WERI-Rb-1 (cell line): ENCODE data around the gene TRIM39.
"Not testable (repeated sequence)": the region's sequence is repeated elsewhere in the genome, so short reads cannot be mapped to it uniquely, and the experiment has no call there.

Experiments
- DNase-seq: peaks from one replicate; pipeline ENCODE4 v3.0.0-alpha.2; 2020
- H3K27ac ChIP-seq: fragments of 250-450 bp; sonication (Bioruptor Pico); 2 replicates; pipeline ENCODE4 v1.5.1; 2020; ENCODE audit warnings: mild to moderate bottlenecking, moderate library complexity
- H3K27me3 ChIP-seq: fragments of 250-450 bp; sonication (Bioruptor Pico); 2 replicates; pipeline ENCODE4 v1.5.1; 2021; ENCODE audit warnings: mild to moderate bottlenecking, low read depth, moderate library complexity; ENCODE audit not compliant: insufficient read depth, severe bottlenecking
- H3K36me3 ChIP-seq: fragments of 250-450 bp; sonication (Bioruptor Pico); 2 replicates; pipeline ENCODE4 v1.5.1; 2020; ENCODE audit warnings: mild to moderate bottlenecking, moderate library complexity
- H3K4me3 ChIP-seq: 2 replicates; pipeline ENCODE4 v1.5.1; 2011; ENCODE audit warnings: low read depth, mild to moderate bottlenecking, control low read depth, low read length
- H3K9me3 ChIP-seq: fragments of 250-450 bp; sonication (Bioruptor Pico); 2 replicates; pipeline ENCODE4 v1.5.1; 2021; ENCODE audit warnings: mild to moderate bottlenecking, moderate library complexity; ENCODE audit not compliant: severe bottlenecking
- TF ChIP-seq, protein P1 (sequence below): IDR thresholded peaks from 2 replicates; pipeline ENCODE4 v1.5.1; 2011; ENCODE audit warnings: low read depth, mild to moderate bottlenecking, control low read depth, inconsistent platforms, low read length

TRIM39 gene

DNA sequence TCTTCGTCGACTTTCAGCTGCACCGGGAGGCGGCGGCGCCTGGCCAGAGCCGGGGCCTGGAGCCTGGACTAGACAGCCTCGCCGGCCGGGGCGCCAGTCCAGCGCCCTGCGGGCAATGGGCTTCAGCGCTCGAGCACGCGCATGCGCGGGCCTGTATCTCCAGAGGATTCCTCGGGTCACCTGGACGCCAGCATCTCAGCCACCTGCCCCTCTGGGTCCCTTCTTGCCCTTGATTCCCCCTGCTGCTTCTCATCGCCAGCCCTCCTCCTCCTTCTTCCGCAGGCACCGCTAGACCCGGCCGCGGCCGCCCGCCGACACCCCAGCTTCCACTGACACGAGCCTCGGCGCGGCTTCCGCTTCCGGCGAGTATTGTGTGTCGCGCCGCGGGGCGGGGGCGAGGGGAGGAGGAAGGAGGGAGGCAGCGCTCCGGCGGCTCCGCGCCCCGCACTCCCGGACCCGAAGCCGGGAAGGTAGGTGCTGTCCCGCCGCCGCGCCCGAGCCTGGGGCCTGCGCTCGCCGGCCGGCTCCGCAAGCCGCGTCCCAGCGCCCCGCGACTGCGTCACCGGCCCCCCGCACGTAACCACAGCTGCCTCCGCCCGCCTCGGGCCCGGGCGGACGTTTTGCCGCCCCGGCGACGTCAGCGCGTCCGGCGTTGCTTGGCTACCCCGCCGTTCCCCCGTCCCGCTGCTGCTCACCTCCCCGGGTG is at the start of gene TRIM39:
Gene TRIM39 (plus strand): TSS at position 402 of the 706 bp plus-strand sequence. CDS start 2,391 bp downstream, outside the sequence.
- Histone ChIP-seq H3K27ac (peak within 1 kb of the TSS; percentile 97), H3K27me3 (no peaks in the 10 kb centered on the region), H3K4me3 (peak within 1 kb of the TSS; percentile 61), H3K9me3 (no peaks in the 10 kb centered on the region), H3K36me3 (peaks cover 58% of the 10 kb centered on the region)
- DNase-seq, result peak; percentile 92
- TF ChIP-seq, protein P1, sequence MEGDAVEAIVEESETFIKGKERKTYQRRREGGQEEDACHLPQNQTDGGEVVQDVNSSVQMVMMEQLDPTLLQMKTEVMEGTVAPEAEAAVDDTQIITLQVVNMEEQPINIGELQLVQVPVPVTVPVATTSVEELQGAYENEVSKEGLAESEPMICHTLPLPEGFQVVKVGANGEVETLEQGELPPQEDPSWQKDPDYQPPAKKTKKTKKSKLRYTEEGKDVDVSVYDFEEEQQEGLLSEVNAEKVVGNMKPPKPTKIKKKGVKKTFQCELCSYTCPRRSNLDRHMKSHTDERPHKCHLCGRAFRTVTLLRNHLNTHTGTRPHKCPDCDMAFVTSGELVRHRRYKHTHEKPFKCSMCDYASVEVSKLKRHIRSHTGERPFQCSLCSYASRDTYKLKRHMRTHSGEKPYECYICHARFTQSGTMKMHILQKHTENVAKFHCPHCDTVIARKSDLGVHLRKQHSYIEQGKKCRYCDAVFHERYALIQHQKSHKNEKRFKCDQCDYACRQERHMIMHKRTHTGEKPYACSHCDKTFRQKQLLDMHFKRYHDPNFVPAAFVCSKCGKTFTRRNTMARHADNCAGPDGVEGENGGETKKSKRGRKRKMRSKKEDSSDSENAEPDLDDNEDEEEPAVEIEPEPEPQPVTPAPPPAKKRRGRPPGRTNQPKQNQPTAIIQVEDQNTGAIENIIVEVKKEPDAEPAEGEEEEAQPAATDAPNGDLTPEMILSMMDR, result 0 out of 2 replicates have a peak, but pooled peaks have one; percentile 17

DNA sequence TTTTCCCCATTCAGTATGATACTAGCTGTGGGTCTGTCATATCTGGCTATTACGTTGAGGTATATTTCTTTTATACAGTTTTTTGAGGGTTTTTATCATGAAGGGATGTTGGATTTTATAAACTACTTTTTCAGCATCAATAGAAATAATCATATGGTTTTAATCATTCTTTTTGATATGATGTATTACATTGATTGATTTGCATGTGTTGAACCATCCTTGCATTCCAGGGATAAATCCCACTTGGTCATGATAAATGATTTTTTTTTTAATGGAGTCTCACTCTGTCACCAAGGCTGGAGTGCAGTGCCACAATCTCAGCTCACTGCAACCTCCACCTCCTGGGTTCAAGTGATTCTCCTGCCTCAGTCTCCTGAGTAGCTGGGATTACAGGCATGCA is 45.7 kb upstream of the TRIM39 start:
- H3K27me3 ChIP-seq, DNase-seq, H3K36me3 ChIP-seq, H3K4me3 ChIP-seq, H3K27ac ChIP-seq: not testable (repeated sequence)
- peaks cover 72% of the 10 kb centered on the region for H3K9me3 ChIP-seq

DNA sequence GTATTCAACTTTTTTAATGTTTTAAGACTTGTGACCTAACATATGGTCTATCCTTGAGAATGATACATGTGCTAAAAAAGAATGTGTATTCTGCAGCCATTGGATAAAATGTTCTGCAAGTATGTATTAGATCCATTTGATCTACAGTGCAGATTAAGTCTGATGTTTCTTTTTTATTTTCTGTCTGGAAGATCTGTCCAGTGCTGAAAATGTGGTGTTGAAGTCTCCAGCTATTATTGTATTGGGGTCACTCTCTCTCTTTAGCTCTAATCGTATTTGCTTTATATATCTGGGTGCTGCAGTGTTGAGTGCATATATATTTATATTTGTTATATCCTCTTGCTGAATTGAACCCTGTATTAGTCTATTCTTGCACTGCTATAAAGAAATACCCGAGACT is 44.2 kb upstream of the TRIM39 start:
- no peaks in the 10 kb centered on the region for H3K27me3 ChIP-seq
- DNase-seq, result no peak
- H3K4me3 ChIP-seq, result no peak overlapping the region
- TF ChIP-seq, protein P1, result no peak
- H3K36me3 ChIP-seq, result no peaks in the 10 kb centered on the region
- H3K9me3 ChIP-seq, result peaks cover 82% of the 10 kb centered on the region
- no peak overlapping the region for H3K27ac ChIP-seq

DNA sequence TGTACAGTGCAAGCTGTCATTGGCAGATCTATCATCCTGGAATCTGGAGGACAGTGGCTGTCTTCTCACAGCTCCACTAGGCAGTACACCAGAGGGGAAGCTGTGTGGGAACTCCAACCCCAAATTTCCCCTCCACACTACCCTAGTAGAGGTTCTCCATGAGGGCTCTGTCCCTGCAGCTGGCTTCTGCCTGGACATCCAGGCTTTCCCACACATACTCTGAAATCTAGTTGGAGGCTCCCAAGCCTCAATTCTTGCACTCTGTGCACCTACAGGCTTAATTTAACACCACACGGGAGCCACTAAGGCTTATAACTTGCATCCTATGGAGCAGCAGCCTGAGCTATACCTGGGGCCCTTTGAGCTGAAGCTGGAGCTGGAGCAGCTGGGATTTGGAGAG is 43.0 kb upstream of the TRIM39 start:
- Histone ChIP-seq H3K36me3 (peaks cover 2% of the 10 kb centered on the region), H3K9me3 (peaks cover 73% of the 10 kb centered on the region), H3K27me3 (no peaks in the 10 kb centered on the region), H3K4me3 (no peak overlapping the region), H3K27ac (no peak overlapping the region)
- TF ChIP-seq, protein P1, result no peak
- no peak for DNase-seq

DNA sequence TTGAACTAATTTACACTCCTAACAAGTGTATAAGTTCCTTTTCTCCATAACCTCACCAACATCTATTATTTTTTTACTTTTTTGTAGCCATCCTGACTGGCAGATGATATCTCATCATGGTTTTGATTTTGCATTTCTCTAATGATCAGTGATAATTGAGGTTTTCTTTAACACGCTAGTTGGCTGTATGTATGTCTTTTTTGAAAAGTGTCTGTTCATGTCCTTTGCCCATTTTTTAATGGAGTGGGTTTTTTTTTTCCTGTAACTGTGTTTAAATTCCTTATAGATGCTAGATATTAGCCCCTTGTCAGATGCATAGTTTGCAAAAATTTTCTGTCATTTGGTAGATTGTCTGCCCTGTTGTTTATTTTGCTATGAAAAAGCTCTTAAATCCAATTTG is 39.6 kb upstream of the TRIM39 start:
- Histone ChIP-seq H3K27ac (no peak overlapping the region), H3K4me3 (no peak overlapping the region), H3K36me3 (peaks cover 33% of the 10 kb centered on the region), H3K27me3 (no peaks in the 10 kb centered on the region), H3K9me3 (peaks cover 51% of the 10 kb centered on the region)
- TF ChIP-seq, protein P1, result no peak
- no peak for DNase-seq

DNA sequence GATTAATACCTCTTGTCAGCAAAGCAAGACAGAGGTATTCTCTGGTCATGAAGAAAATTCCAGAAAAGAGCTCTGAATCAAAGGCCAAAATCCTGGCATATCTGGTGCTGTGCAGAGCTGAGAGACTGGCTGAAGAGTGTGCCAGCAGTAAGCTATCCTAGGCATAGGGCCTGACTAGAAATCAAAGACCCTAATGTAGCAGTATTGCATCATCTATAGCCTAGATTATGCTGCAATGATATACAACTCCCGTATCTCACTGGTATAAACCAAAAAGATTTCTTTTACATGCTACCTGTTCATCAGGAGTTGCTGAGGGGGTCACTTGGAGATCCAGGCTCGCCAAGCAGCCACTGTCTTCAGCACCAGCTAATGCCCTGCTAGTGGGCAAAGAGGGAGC is 30.9 kb upstream of the TRIM39 start:
- H3K4me3 ChIP-seq, result no peak overlapping the region
- peaks cover 51% of the 10 kb centered on the region for H3K36me3 ChIP-seq
- DNase-seq, result no peak
- H3K27ac ChIP-seq, result no peak overlapping the region
- H3K9me3 ChIP-seq, result peaks cover 16% of the 10 kb centered on the region
- no peaks in the 10 kb centered on the region for H3K27me3 ChIP-seq
- TF ChIP-seq, protein P1, result no peak
